Neural cell (in vitro differentiated cells): ENCODE data around the gene ZNF521.

Experiments
- EP300 ChIP-seq: fragments of 450-650 bp; conservative IDR thresholded peaks from 2 replicates; pipeline ENCODE4 v1.6.1; 2014; ENCODE audit warnings: antibody characterized with exemption, mild to moderate bottlenecking, moderate library complexity; ENCODE audit not compliant: poor library complexity, severe bottlenecking
- EZH2 ChIP-seq: fragments of 200-600, 300-800 bp; shearing (Covaris generic), sonication (generic); IDR thresholded peaks from 2 replicates; pipeline ENCODE4 v1.6.1; 2014; ENCODE audit warnings: antibody characterized with exemption, low read length, borderline replicate concordance, mild to moderate bottlenecking; ENCODE audit not compliant: insufficient read depth, poor library complexity, severe bottlenecking
- POLR2AphosphoS5 ChIP-seq: IDR thresholded peaks from 2 replicates; pipeline ENCODE4 v1.6.1; 2012
- TF ChIP-seq, protein P1 (sequence below): fragments of 450-650 bp; IDR thresholded peaks from 2 replicates; pipeline ENCODE4 v1.5.1; 2014; ENCODE audit warnings: antibody characterized with exemption, mild to moderate bottlenecking, moderate library complexity; ENCODE audit not compliant: poor library complexity, severe bottlenecking
- TF ChIP-seq, protein P2 (sequence below): IDR thresholded peaks from 2 replicates; pipeline ENCODE4 v1.6.1; 2012; ENCODE audit warnings: borderline replicate concordance

DNA sequence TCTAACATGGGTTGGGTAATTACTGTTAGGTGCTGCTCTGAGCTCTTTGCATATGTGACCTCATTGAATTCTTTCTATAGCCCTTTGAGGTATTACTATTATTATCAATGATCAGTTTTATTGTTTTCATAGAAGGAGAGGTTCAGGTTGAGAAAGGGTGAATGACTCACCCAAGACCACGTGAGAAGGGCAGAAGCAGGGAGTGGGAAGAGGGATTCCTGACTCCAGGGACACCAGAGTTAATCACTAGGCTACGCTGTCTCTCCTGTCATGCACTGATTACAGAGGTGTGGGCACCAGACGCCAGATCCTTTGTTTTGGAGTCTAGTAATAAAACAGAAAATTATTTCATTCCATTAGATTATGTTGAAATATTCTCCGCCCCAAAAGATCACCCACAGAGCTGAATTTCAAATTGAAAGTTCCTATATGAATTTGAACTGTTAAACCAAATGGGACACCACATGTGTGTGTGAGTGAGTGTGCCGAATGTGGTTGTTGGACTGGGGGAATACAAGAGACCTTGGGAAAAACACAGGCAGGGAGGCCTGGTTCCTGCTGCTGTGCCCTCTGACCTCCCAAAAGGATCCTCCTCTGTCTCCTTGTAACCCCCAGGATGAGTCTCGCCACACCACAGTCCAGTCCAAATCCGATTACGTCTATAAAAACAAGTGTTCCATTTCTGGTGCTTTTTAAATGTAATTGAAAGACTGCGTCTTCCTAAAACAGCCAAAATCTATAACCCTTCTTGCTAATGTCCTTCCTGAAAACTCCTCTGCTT lies 215.4 kb downstream of the ZNF521 start:
- TF ChIP-seq, protein P1, sequence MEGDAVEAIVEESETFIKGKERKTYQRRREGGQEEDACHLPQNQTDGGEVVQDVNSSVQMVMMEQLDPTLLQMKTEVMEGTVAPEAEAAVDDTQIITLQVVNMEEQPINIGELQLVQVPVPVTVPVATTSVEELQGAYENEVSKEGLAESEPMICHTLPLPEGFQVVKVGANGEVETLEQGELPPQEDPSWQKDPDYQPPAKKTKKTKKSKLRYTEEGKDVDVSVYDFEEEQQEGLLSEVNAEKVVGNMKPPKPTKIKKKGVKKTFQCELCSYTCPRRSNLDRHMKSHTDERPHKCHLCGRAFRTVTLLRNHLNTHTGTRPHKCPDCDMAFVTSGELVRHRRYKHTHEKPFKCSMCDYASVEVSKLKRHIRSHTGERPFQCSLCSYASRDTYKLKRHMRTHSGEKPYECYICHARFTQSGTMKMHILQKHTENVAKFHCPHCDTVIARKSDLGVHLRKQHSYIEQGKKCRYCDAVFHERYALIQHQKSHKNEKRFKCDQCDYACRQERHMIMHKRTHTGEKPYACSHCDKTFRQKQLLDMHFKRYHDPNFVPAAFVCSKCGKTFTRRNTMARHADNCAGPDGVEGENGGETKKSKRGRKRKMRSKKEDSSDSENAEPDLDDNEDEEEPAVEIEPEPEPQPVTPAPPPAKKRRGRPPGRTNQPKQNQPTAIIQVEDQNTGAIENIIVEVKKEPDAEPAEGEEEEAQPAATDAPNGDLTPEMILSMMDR = no peak
- TF ChIP-seq EZH2 (no peak), EP300 (no peak), POLR2AphosphoS5 (no peak)
- TF ChIP-seq, protein P2, sequence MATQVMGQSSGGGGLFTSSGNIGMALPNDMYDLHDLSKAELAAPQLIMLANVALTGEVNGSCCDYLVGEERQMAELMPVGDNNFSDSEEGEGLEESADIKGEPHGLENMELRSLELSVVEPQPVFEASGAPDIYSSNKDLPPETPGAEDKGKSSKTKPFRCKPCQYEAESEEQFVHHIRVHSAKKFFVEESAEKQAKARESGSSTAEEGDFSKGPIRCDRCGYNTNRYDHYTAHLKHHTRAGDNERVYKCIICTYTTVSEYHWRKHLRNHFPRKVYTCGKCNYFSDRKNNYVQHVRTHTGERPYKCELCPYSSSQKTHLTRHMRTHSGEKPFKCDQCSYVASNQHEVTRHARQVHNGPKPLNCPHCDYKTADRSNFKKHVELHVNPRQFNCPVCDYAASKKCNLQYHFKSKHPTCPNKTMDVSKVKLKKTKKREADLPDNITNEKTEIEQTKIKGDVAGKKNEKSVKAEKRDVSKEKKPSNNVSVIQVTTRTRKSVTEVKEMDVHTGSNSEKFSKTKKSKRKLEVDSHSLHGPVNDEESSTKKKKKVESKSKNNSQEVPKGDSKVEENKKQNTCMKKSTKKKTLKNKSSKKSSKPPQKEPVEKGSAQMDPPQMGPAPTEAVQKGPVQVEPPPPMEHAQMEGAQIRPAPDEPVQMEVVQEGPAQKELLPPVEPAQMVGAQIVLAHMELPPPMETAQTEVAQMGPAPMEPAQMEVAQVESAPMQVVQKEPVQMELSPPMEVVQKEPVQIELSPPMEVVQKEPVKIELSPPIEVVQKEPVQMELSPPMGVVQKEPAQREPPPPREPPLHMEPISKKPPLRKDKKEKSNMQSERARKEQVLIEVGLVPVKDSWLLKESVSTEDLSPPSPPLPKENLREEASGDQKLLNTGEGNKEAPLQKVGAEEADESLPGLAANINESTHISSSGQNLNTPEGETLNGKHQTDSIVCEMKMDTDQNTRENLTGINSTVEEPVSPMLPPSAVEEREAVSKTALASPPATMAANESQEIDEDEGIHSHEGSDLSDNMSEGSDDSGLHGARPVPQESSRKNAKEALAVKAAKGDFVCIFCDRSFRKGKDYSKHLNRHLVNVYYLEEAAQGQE = no peak
